ENCODE measurements around the gene MYO9A. TPM values are rescaled to one million over a fixed set of nuclear protein-coding genes. Genes with fewer than 3 reads are reported as not detected.

Gene MYO9A
- polyA plus RNA-seq, 1 donor = 12.0 TPM

GRCh38 chr15:71931261-71931660 is 186.7 kb downstream of the MYO9A start:
- H3K27ac ChIP-seq (ENCODE audit: low read length) = no peak overlapping the region
- 100% methylated on average over 1 of the region's 1 CpG for WGBS (ENCODE audit: insufficient coverage, low lambda C conversion rate)
- H3K9me3 ChIP-seq (ENCODE audit: control insufficient read depth, low read depth, low read length) = peaks cover 7% of the 10 kb centered on the region
- peaks cover 17% of the 10 kb centered on the region for H3K36me3 ChIP-seq (ENCODE audit: control insufficient read depth, insufficient read depth, low read length)
- no peak overlapping the region for H3K4me3 ChIP-seq (ENCODE audit: low read length)
- H3K27me3 ChIP-seq (ENCODE audit: control insufficient read depth, insufficient read depth, low read length) = no peaks in the 10 kb centered on the region
- DNase-seq = no peak
- no peaks in the 10 kb centered on the region for H3K4me1 ChIP-seq (ENCODE audit: control insufficient read depth, insufficient read depth, low read length)

GRCh38 chr15:71925145-71925544 is 192.8 kb downstream of the MYO9A start:
- no peaks in the 10 kb centered on the region for H3K4me1 ChIP-seq (ENCODE audit: control insufficient read depth, insufficient read depth, low read length)
- no peak for DNase-seq
- no CpG with 5 or more reads among the region's 10 CpGs for WGBS (ENCODE audit: insufficient coverage, low lambda C conversion rate)
- no peaks in the 10 kb centered on the region for H3K9me3 ChIP-seq (ENCODE audit: control insufficient read depth, low read depth, low read length)
- H3K27ac ChIP-seq (ENCODE audit: low read length) = no peak overlapping the region
- H3K27me3 ChIP-seq (ENCODE audit: control insufficient read depth, insufficient read depth, low read length) = no peaks in the 10 kb centered on the region
- H3K36me3 ChIP-seq (ENCODE audit: control insufficient read depth, insufficient read depth, low read length) = no peaks in the 10 kb centered on the region
- no peak overlapping the region for H3K4me3 ChIP-seq (ENCODE audit: low read length)

GRCh38 chr15:71921191-71921590 is 196.8 kb downstream of the MYO9A start:
- 83% methylated on average over 1 of the region's 3 CpGs for WGBS (ENCODE audit: insufficient coverage, low lambda C conversion rate)
- no peak for DNase-seq
- Histone ChIP-seq H3K27ac (ENCODE audit: low read length) (no peak overlapping the region), H3K9me3 (ENCODE audit: control insufficient read depth, low read depth, low read length) (no peaks in the 10 kb centered on the region), H3K27me3 (ENCODE audit: control insufficient read depth, insufficient read depth, low read length) (no peaks in the 10 kb centered on the region), H3K4me1 (ENCODE audit: control insufficient read depth, insufficient read depth, low read length) (no peaks in the 10 kb centered on the region), H3K4me3 (ENCODE audit: low read length) (no peak overlapping the region), H3K36me3 (ENCODE audit: control insufficient read depth, insufficient read depth, low read length) (no peaks in the 10 kb centered on the region)

GRCh38 chr15:71920573-71920972 is 197.4 kb downstream of the MYO9A start:
- no peak overlapping the region for H3K4me3 ChIP-seq (ENCODE audit: low read length)
- H3K27me3 ChIP-seq (ENCODE audit: control insufficient read depth, insufficient read depth, low read length) = no peaks in the 10 kb centered on the region
- H3K4me1 ChIP-seq (ENCODE audit: control insufficient read depth, insufficient read depth, low read length) = no peaks in the 10 kb centered on the region
- no peak for DNase-seq
- H3K9me3 ChIP-seq (ENCODE audit: control insufficient read depth, low read depth, low read length) = no peaks in the 10 kb centered on the region
- WGBS (ENCODE audit: insufficient coverage, low lambda C conversion rate) = 100% methylated on average over 4 of the region's 6 CpGs
- no peaks in the 10 kb centered on the region for H3K36me3 ChIP-seq (ENCODE audit: control insufficient read depth, insufficient read depth, low read length)
- no peak overlapping the region for H3K27ac ChIP-seq (ENCODE audit: low read length)

GRCh38 chr15:71916834-71917233 is 201.1 kb downstream of the MYO9A start:
- H3K27me3 ChIP-seq (ENCODE audit: control insufficient read depth, insufficient read depth, low read length) = no peaks in the 10 kb centered on the region
- H3K27ac ChIP-seq (ENCODE audit: low read length) = no peak overlapping the region
- no CpG with 5 or more reads among the region's 3 CpGs for WGBS (ENCODE audit: insufficient coverage, low lambda C conversion rate)
- H3K4me3 ChIP-seq (ENCODE audit: low read length) = no peak overlapping the region
- H3K4me1 ChIP-seq (ENCODE audit: control insufficient read depth, insufficient read depth, low read length) = no peaks in the 10 kb centered on the region
- peaks cover 4% of the 10 kb centered on the region for H3K9me3 ChIP-seq (ENCODE audit: control insufficient read depth, low read depth, low read length)
- peak in 1 of 2 donors; percentile 3 for DNase-seq
- peaks cover 7% of the 10 kb centered on the region for H3K36me3 ChIP-seq (ENCODE audit: control insufficient read depth, insufficient read depth, low read length)

- peaks cover 7% of the 10 kb centered on the region for H3K36me3 ChIP-seq (ENCODE audit: control insufficient read depth, insufficient read depth, low read length)
- no peaks in the 10 kb centered on the region for H3K27me3 ChIP-seq (ENCODE audit: control insufficient read depth, insufficient read depth, low read length)
- no peak overlapping the region for H3K27ac ChIP-seq (ENCODE audit: low read length)
- H3K4me1 ChIP-seq (ENCODE audit: control insufficient read depth, insufficient read depth, low read length) = no peaks in the 10 kb centered on the region
- no peak overlapping the region for H3K4me3 ChIP-seq (ENCODE audit: low read length)
- DNase-seq = no peak
- H3K9me3 ChIP-seq (ENCODE audit: control insufficient read depth, low read depth, low read length) = peaks cover 4% of the 10 kb centered on the region
- WGBS (ENCODE audit: insufficient coverage, low lambda C conversion rate) = 100% methylated on average over 1 of the region's 3 CpGs
Measured at GRCh38 chr15:71914092-71914491, 203.9 kb downstream of the MYO9A start.

- Histone ChIP-seq H3K9me3 (ENCODE audit: control insufficient read depth, low read depth, low read length) (no peaks in the 10 kb centered on the region), H3K27ac (ENCODE audit: low read length) (no peak overlapping the region), H3K27me3 (ENCODE audit: control insufficient read depth, insufficient read depth, low read length) (no peaks in the 10 kb centered on the region), H3K4me3 (ENCODE audit: low read length) (no peak overlapping the region), H3K4me1 (ENCODE audit: control insufficient read depth, insufficient read depth, low read length) (no peaks in the 10 kb centered on the region), H3K36me3 (ENCODE audit: control insufficient read depth, insufficient read depth, low read length) (peaks cover 27% of the 10 kb centered on the region)
- no peak for DNase-seq
- WGBS (ENCODE audit: insufficient coverage, low lambda C conversion rate) = no CpG with 5 or more reads among the region's 5 CpGs
Measured at GRCh38 chr15:71899674-71900073, 218.3 kb downstream of the MYO9A start.

- Histone ChIP-seq H3K27me3 (ENCODE audit: control insufficient read depth, insufficient read depth, low read length) (no peaks in the 10 kb centered on the region), H3K36me3 (ENCODE audit: control insufficient read depth, insufficient read depth, low read length) (peaks cover 28% of the 10 kb centered on the region), H3K27ac (ENCODE audit: low read length) (no peak overlapping the region), H3K9me3 (ENCODE audit: control insufficient read depth, low read depth, low read length) (no peaks in the 10 kb centered on the region), H3K4me1 (ENCODE audit: control insufficient read depth, insufficient read depth, low read length) (no peaks in the 10 kb centered on the region), H3K4me3 (ENCODE audit: low read length) (no peak overlapping the region)
- no peak for DNase-seq
- WGBS (ENCODE audit: insufficient coverage, low lambda C conversion rate) = no CpG with 5 or more reads among the region's 1 CpG
Measured at GRCh38 chr15:71893691-71894090, 224.3 kb downstream of the MYO9A start.

- Histone ChIP-seq H3K9me3 (ENCODE audit: control insufficient read depth, low read depth, low read length) (no peaks in the 10 kb centered on the region), H3K27me3 (ENCODE audit: control insufficient read depth, insufficient read depth, low read length) (no peaks in the 10 kb centered on the region), H3K4me3 (ENCODE audit: low read length) (no peak overlapping the region), H3K27ac (ENCODE audit: low read length) (no peak overlapping the region), H3K4me1 (ENCODE audit: control insufficient read depth, insufficient read depth, low read length) (no peaks in the 10 kb centered on the region), H3K36me3 (ENCODE audit: control insufficient read depth, insufficient read depth, low read length) (peaks cover 16% of the 10 kb centered on the region)
- DNase-seq = peak in 1 of 2 donors; percentile 7
- WGBS (ENCODE audit: insufficient coverage, low lambda C conversion rate) = 33% methylated on average over 1 of the region's 3 CpGs
Measured at GRCh38 chr15:71892335-71892734, 225.6 kb downstream of the MYO9A start.

- H3K4me3 ChIP-seq (ENCODE audit: low read length) = no peak overlapping the region
- no peak overlapping the region for H3K27ac ChIP-seq (ENCODE audit: low read length)
- no peaks in the 10 kb centered on the region for H3K9me3 ChIP-seq (ENCODE audit: control insufficient read depth, low read depth, low read length)
- WGBS (ENCODE audit: insufficient coverage, low lambda C conversion rate) = no CpG with 5 or more reads among the region's 4 CpGs
- DNase-seq = no peak
- no peaks in the 10 kb centered on the region for H3K4me1 ChIP-seq (ENCODE audit: control insufficient read depth, insufficient read depth, low read length)
- H3K36me3 ChIP-seq (ENCODE audit: control insufficient read depth, insufficient read depth, low read length) = peaks cover 14% of the 10 kb centered on the region
- no peaks in the 10 kb centered on the region for H3K27me3 ChIP-seq (ENCODE audit: control insufficient read depth, insufficient read depth, low read length)
Measured at GRCh38 chr15:71891026-71891425, 226.9 kb downstream of the MYO9A start.

GRCh38 chr15:71889947-71890346 is 228.0 kb downstream of the MYO9A start:
- 83% methylated on average over 1 of the region's 1 CpG for WGBS (ENCODE audit: insufficient coverage, low lambda C conversion rate)
- Histone ChIP-seq H3K36me3 (ENCODE audit: control insufficient read depth, insufficient read depth, low read length) (peaks cover 17% of the 10 kb centered on the region), H3K27me3 (ENCODE audit: control insufficient read depth, insufficient read depth, low read length) (no peaks in the 10 kb centered on the region)

More at GRCh38 chr15:71889947-71890346, 228.0 kb downstream of the MYO9A start:
- DNase-seq = no peak
- Histone ChIP-seq H3K4me1 (ENCODE audit: control insufficient read depth, insufficient read depth, low read length) (no peaks in the 10 kb centered on the region), H3K4me3 (ENCODE audit: low read length) (no peak overlapping the region), H3K9me3 (ENCODE audit: control insufficient read depth, low read depth, low read length) (no peaks in the 10 kb centered on the region), H3K27ac (ENCODE audit: low read length) (no peak overlapping the region)
